ENCODE results near the gene CRACR2A.

CRACR2A gene

DNA sequence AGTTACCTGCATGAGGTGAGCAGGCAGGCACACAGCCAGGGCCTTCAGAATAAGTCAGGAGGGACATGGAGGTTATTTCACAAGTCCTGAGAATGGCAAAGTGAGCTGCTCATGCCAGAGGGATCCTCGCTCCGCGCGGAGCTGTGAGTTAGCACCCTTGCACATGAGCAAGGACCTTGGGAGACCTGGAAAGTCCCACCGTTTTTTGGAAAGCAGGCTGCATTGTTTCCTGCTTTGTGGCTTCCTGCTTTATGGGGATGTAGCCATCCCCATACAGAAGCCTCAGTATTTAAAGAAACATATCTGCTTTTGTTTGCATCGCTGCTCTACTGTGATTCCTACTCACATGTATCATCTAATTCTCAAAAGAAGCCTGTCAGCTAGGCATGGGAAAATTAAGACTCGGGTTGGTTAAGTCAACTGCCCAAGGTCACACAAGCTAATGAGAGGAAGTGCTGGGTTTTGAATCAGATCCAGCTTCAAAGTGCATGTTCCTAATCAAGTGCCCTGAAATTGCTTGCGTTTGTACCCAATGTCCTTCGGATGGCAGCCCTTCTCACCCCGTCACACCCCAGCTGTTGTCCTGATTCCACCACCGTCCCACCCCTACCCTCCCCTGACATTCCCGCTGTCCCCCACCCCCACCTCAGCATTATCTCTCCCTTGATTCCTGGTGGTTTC is 106.2 kb downstream of the CRACR2A start:
- no peak for DNase-seq

DNA sequence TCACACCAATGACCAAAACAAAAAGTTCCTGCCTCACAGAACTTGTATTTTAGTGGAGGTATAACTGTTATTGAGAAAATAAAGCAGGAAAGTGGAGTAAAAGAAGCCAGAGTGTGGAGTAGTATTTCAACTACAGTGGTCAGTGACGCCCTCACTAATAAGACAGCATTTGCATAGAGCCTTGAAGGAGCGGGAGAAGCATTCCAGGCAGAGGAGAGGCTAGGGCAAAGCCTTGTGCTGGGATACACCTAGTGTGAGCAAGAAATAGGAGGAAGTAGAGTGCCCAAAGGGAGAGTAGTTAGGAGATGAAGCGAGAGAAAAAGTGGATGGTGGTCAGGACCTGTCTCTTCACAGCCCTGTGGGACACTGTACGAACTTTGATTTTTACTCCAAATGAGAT is 107.8 kb downstream of the CRACR2A start:
- no peak for DNase-seq

DNA sequence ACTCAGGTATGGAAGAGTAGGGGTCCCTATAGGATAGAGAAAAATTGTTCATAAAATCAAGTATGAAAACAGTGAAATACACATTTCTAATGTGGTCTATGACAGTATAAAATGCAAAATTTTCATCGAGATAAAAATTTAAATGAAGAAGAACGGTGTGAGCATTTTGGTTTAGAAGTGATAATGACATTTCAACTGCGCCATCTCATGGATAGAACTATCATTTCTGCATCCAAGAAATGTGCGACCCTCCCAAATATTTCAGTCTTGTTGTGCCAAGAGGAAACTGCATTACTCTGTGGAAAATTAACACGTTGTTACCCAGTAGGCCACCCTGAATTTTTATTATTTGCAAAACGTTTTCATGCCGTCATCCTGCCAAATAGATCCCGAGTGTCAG is 108.8 kb downstream of the CRACR2A start:
- DNase-seq = no peak

DNA sequence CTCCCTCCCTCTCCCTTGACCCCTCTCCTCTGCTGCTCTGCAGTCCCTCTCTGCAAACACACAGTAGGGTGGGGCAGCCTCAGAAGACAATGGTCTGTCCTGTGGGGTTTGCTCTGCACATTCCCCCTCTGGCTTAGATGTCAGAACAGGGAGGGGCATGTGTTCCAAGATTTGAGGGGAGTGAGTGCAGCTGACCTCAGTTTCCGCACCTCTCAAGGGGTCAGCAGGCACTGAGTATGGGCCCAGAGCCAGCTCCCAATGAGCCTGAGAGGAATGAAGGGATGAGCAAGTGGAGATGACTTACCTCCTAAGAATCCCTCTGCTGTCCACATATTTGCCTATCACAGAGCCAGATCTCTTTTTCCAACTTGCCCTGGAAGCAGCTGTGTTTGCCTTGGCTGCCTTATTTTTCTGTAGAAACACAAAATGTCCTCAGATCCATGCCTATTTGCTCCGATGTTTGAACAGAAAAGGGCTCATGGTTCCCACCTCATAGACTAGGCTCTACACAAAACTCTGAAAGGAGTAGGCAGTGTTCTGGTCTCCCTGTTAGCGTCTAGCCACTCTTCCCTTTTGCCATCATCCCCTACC is 111.4 kb downstream of the CRACR2A start:
- no peak for DNase-seq

DNA sequence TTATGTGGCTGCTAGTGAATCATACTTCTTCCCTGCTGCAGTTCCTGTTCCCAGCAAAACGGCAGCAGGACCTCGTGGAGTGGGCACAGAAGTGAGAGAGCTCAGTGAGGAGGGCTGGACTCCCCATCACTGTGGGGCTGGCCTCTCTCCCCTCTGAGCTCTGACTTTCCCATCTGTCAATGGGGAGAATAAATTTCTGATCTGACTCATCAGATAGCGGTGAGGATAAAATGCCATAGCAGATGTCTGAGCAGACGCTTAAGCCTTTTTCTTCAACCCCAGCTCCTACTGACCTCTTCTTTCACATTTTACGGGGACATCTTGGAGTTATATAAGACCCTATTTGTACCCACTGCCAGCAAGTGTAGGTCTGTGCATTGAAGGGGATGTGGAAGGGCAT is 116.6 kb downstream of the CRACR2A start:
- no peak for DNase-seq

DNA sequence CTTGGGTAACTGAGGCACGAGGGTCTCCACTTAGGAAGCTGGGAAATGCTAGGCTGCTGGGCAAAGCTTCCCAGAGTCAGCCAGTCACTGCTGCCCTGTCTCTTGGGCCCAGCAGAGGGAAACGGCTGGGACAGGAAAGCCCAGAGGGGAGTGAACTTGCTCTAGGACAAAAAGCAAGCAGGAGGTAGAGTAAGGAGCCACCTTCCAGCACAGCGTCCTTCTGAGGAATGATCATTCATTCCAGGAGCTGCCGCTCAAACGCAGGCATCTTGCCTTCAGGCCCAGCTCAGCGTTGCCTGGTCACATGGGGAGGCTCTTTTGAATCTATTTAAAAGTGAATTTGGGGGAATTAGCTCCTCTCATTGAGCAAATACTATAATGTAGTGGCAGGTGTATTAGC is 118.6 kb downstream of the CRACR2A start:
- no peak for DNase-seq

DNA sequence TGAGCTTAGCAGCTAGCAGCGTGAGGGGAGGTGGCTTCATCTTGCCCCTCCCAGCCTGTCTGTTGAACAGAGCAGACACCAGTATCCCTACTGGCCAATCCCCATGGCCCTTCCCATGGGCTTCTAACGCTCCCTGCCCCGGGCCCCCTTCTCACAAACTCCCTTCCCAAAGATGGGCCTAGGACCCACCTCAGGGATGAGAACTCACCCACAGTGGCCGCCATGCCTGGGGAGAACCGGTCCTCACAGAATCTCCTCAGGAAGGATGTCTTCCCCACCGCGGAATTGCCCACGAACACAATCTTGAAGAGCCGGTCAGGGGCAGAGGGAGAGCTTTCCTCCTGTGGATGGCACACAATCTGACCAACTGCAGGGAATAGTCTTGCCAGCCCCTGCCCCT is 119.5 kb downstream of the CRACR2A start:
- no peak for DNase-seq

DNA sequence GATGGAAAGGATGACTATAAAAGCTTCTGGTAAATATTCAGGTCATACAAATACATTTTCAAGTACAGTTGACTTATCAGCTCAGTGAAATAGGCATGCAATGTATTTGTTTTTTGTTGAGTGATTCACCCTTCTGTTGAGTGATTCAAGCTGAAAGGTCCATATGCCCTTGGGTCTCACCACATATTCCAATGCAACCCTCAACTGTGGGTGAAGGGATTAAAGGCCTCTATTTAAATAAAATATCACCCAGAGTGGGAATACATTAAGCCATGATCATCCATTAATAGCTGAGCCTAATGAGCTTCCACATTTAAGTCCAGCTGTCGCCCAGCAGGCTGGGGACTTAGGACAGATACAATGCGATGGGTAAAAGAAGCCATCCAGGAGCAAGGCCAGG is 120.2 kb downstream of the CRACR2A start:
- peak in 1 of 5 experiments; percentile 24 for DNase-seq

DNA sequence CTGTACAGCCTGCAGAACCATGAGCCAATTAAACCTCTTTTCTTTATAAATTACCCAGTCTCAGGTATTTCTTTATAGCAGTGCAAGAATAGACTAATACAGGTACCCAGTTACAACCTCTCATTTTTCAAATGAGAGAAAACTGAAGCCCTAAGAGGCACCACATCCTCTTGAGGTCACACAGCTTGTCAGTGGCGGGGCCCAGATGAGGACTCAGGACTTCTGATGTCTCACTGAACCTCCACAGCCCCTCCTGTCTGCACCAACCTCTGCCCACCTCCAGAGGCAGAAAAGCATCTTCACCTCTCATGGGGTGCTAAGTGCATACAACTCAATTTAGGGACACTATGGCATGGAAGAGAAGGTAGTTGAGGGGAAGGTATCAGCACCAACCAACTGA is 120.7 kb downstream of the CRACR2A start:
- peak in 1 of 5 experiments; percentile 87 for DNase-seq

DNA sequence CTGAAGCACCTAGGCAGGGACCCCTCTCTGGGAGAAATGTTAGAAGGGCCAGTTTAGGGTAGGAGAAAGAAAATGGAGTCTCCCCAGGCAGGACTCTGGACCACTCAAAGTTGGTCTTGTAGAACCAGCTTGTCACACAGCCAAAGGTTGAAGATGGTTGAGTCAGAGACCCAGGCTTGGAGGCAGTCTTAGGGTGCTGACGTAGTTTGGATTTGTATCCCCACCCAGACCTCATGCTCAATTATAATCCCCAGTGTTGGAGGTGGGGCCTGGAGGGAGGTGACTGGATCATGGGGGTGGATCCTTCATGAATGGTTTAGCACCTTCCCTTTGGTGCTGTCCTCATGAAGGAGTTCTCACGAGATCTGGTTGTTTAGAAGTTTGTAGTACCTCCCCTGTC is 121.2 kb downstream of the CRACR2A start:
- peak in 1 of 5 experiments; percentile 31 for DNase-seq

DNA sequence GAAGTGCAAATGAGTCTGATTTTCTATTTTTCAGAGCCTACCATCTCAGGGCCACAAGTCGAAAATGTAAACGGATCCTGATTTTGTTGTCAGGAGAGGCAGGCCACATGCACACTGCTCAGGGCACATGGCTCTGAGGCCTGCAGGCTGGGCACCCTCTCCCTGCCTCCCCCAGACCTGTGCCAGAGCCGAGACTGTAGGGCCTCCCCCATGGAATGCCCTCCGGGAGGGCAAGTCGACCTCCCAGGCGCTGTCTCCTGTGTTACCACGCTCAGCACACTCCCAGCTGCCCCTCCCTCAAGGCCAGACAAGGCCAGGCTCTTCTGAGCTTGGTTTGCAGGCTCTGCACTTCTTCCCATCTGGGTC is 121.7 kb downstream of the CRACR2A start:
- DNase-seq = no peak

DNA sequence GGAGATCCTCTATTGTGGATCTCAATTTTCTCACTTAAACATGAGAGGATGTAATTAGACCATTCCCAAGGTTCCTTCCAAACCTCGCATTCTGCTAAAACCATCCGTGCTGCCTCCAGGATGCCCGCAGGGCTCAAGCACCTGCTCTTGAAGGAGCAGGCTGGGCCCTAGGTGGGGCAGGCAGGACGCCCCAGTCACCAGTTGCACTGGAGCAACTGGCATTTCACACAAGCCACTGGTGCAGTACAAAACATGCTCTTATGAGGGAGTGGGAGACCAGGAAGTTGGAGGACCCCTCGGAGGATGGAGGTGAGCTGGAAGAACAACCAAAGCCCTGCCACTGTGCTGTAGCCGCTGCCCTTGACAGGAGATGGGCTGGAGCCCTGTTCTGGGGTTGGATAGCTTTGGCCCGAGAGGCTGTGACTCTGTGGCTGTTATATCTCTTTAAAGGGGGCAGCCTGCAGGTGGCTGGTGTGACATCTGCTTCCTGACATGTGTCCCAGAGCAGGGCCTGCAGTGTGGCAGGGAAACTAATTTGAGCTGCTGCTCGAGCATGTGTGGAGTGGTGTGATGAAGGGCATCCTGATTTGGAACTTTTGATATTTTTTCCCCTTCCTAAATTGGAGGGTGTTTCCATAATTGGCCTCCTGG is 122.2 kb downstream of the CRACR2A start:
- DNase-seq = no peak

DNA sequence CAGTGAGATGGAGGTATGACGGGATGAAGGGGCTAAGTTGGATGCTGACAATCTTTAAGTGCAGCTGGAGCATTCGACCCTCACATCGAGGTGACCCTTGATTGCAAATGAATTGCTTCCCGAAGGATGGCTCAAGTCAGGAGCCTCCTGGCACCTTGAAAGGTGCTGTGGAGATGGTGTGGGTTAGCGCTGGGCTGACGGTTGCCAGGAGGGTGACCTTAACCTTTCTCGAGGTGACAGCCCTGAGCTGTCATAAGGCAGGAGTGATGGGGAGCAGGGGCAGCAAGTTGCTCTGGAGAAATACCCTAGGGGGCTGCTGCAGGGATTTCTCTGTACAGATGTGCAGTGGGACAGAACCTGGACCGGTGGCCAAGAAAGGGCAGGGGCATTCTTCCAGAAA is 122.8 kb downstream of the CRACR2A start:
- no peak for DNase-seq

DNA sequence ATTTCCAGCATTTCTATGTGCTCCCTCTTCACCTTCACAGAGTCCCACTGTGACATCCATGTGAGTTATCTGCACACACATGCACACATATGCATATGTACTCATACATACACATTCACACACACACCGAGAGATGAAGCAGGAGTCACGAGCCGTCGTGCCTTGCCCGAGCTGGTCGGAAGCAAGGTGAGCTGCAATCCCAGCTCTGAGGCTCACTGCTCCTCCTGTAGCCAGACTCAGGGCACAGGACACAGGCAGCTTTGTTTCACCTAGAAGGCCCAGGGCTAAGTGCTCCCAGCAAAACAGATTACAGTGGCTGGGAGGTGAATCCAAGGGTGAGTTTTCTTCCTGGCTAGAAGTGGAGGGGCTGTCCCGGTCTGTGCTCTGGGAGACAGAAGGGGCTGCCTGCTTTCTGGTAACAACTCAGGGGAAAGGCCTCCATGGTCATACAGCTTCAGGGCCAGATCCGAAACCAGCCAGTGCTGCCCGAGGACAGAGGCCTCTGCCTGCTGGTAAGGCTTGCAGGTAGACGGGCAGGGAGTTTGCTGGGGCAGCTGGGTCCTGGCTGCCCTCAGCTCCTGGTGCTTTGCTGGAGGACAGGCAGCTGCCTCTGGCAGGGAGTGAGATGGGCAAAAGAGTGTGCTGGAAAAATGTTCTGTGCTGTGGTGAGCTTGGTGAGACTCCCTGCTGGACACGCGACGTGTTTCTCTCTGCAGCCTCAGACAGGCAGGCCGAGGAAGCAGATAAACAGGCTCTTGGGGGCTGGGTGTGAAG is 123.7 kb downstream of the CRACR2A start:
- DNase-seq = no peak

DNA sequence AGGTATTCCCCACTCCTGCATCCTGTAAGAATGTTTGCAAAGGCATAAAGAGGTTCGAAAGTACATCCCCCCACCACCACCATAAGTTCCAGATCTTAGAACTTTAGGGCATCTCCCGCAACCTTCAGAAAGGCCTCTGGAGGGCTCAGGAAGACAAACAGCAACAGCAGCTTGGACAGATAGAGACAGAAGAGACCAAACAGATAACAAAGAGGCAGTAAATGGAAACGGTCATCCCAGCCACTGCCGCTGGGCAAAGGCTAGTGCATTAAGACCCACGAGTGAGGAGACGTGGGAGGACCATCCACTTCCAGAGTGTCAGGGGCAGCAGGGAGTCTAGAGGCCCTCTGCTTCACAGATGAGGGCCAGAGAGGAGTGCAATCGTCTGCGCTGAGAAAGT is 124.3 kb downstream of the CRACR2A start:
- DNase-seq = no peak

DNA sequence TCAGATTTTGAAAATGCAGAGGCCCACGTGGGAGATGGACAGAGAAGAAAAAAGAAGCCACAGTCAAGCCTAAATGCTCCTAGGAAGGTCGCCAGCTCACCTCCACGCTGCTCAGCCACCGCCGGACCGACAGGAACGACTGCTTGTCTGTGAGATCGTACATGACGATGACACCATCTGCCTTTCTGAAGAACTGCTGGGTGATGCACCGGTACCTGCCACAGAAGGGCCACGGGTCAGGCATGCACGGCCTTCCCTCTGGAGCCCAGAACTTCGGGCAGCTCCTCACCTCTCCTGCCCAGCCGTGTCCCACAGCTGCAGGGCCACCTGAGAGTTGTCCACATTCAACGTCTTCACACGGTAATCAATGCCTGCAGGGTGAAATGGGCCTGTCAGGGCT is 125.6 kb downstream of the CRACR2A start:
- no peak for DNase-seq

DNA sequence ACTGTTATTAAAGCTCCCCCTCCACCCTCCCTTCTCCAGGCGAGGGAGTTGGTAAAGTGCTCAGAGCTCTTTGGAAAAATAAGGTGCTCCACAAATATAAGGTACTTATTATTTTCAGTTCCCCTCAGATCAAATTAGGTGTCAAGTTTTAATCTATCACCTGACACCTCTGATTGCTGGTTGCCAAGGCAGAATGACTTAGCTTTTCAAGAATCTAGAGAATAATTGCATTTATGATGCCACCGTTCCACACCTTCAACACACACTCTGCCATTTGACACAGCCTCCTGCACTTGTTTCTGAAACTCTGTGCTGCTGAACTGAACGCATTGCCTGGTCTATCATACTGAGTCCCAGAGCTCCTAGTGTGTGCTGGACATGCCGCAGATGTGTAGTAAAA is 128.6 kb downstream of the CRACR2A start:
- no peak for DNase-seq

DNA sequence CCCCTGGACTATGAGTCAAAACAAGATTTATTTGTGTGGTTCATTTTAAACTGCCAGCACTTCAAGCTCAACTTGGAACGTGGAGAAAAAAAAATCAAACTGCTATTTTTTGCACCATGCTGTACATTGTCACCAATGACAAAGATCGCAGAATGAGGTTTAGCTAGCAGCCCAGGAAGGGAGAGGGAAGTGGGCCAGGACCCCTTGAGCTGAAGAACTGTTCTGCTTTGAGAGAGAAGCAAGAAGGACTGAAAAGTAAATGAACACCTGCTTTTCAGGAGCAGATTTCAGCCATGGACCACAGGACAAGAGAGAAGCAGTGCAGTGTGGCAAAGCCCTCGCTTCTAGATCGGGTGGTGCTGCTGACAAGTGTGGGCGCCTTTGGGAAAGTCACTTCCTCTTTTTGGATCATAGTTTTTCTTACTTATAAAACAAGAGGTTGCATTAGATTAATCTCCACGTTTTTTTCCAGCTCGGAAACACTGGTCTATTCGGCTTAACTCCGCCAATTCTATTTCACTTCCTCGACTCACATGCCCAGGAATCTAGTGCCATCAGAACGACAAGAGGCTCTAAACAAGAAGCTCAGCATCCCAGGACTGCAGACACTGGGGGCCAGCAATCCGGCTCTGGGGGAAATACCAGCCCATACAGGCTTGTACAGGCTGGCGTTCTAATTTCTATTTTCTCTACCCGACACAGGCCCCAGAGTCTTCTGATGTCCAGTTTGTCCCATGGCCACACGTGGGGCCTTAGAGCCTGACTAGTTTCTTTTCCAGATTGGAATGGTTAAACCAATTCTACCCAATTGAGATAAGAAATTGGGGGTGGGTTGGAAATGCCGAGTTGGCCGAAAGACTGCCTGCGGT is 129.9 kb downstream of the CRACR2A start:
- DNase-seq = peak in 1 of 5 experiments; percentile 75

DNA sequence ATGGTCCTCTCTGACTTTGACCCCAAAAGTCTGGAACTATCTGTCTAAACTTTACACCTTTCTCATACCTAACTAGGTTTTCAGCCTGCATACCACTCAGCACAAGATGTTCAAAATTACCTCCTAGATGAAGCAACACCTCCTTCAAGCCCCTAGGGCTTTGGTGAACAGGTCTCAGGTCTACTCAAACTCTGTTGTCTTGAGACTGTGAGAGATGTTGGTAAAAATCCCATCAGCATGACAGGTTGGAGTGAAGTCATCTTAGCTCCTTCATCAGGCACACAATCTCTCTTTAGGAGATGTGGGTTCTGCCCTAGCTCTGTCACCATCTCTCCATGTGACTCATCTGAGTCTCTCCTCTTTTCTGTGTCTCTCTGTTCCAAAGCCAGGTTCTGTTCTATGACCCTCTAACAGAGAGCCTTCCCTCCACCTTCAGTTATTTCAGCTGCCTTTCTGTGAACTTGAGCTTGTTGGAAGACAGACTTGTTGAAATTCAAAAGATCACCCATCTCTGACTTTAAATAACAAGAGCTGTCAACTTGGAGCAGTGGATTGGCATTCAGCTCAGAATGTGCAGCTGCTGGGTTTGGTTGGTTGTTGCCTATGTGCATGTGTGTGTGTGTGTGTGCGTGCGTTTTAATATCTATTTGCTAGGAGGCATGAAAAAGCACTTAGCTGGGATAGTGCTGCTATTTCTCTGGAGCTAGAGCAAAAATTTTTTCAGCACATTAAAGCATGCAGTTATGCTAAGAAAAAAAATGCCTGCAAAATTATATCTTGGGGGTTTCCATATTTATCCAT is 130.7 kb downstream of the CRACR2A start:
- DNase-seq = peak in 1 of 5 experiments; percentile 88

DNA sequence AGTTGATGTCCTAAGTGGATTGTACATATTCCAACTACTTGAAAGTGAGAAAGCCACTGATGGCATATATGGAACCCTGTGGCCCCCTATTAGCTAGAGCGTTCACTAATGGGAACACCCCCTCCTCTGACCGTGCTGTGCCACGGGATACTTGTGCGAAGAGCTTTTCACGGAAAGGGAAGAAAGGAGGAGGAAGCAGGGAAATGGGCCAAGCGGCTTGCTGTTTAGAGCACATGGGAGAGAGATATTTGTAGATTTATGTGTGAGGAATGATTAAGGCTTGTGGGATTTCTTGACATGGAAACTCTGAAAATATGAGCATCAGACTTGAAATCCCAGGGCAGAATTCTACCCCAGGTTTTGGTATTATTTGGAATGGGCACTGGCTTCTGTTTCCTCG is 132.1 kb downstream of the CRACR2A start:
- no peak for DNase-seq

DNA sequence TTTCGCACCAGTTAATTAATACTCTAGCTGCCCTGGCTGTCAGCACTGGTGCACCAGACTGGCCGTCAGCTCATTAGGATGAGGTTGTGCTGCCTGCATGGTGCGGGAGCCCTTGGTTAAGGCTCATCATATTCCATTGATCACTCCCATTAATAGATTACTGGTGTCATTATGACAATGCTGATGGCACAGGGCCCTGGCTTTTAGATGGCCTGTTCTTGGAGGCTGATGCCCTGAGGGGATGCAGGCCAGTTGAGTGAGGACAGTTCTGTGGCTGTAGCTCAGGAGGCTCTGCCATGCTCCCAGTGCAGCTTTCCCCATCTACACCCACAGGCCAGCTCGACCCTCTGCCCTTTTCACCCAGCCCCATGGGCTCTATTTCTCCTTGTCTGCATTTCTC is 135.3 kb downstream of the CRACR2A start:
- no peak for DNase-seq

DNA sequence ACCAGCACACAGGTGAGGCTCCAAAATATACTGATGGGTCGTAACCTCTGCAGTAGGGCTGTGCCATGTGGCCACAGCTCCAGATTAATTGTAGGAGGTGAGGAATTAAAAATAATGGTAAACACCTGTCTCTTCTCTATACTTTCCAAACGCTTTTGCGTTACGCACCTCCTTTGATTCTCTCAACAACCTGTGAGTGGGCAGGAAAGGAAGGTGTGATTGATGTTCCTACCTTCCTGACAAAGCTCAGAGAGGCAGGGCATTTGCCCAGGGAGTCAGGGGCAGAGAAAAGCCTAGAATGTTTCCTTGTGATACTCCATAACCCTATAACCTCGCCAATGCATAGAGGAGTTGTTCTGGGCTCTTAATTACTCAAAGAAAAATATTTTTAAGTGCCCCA is 137.0 kb downstream of the CRACR2A start:
- no peak for DNase-seq

Measured in T-helper 2 cell (primary cell).